ENCODE results near the gene LIPG.

GRCh38 chr18:49645196-49645595 is 83.3 kb downstream of the LIPG start:
- TF ChIP-seq, protein P1, sequence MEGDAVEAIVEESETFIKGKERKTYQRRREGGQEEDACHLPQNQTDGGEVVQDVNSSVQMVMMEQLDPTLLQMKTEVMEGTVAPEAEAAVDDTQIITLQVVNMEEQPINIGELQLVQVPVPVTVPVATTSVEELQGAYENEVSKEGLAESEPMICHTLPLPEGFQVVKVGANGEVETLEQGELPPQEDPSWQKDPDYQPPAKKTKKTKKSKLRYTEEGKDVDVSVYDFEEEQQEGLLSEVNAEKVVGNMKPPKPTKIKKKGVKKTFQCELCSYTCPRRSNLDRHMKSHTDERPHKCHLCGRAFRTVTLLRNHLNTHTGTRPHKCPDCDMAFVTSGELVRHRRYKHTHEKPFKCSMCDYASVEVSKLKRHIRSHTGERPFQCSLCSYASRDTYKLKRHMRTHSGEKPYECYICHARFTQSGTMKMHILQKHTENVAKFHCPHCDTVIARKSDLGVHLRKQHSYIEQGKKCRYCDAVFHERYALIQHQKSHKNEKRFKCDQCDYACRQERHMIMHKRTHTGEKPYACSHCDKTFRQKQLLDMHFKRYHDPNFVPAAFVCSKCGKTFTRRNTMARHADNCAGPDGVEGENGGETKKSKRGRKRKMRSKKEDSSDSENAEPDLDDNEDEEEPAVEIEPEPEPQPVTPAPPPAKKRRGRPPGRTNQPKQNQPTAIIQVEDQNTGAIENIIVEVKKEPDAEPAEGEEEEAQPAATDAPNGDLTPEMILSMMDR (IDR thresholded peaks at IDR 0.05): no peak
- no peak for TF ChIP-seq POLR2A (IDR thresholded peaks at IDR 0.05)
